ENCODE results near the gene SEC11A.
"Not testable (repeated sequence)": the region's sequence is repeated elsewhere in the genome, so short reads cannot be mapped to it uniquely, and the experiment has no call there.

Gene SEC11A

DNA sequence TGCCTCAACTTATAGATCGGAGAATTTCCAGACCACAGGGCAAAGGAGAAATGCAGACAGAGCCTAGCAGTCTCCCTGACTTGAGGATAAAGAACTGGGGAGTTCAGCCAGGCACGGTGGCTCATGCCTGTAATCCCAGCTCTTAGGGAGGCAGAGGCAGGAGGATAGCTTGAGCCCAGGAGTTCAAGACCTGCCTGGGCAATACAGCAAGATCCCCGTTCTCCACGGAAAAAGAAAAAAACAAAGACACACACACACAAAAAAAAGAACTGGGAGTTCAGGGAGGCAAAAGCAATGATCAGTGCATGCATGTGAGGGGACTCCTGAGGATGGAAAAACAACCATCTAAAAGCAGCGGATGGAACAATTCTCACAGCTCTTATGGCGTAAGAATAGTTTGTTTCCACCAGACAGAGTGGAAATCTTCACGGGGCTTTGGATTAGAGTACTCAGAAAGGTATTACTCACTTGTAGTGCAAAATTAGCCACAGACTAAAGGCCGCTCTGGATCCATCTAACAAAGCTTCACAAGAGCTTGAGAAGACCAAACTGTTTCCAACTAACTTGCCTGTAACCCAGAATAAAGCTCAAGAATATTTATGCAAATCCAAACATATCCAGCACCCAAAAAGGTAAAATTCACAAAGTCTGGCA, 16.3 kb downstream of the SEC11A start:
- TF ChIP-seq POLR2AphosphoS5 (IDR thresholded peaks at IDR 0.05; ENCODE audit: low read depth, low read length) (no peak), POLR2A (IDR thresholded peaks at IDR 0.05; ENCODE audit: low read depth, low read length) (no peak), TAF1 (IDR thresholded peaks at IDR 0.05; ENCODE audit: borderline replicate concordance, low read depth, low read length) (no peak)
- DNase-seq (ENCODE audit: insufficient read length) (no peak), FAIRE-seq (no peak)

GRCh38 chr15:84697236-84697990, 18.5 kb downstream of the SEC11A start:
- TF ChIP-seq POLR2A (IDR thresholded peaks at IDR 0.05; ENCODE audit: low read depth, low read length), result no peak
- TF ChIP-seq TAF1 (IDR thresholded peaks at IDR 0.05; ENCODE audit: borderline replicate concordance, low read depth, low read length), result no peak
- TF ChIP-seq POLR2AphosphoS5 (IDR thresholded peaks at IDR 0.05; ENCODE audit: low read depth, low read length), result no peak
- FAIRE-seq, result no peak

GRCh38 chr15:84696757-84697156, 19.2 kb downstream of the SEC11A start:
- FAIRE-seq, result no peak
- TF ChIP-seq POLR2A (IDR thresholded peaks at IDR 0.05; ENCODE audit: low read depth, low read length) (no peak), POLR2AphosphoS5 (IDR thresholded peaks at IDR 0.05; ENCODE audit: low read depth, low read length) (no peak), TAF1 (IDR thresholded peaks at IDR 0.05; ENCODE audit: borderline replicate concordance, low read depth, low read length) (no peak)
- DNase-seq (ENCODE audit: insufficient read length), result no peak

More at GRCh38 chr15:84697236-84697990, 18.5 kb downstream of the SEC11A start:
- DNase-seq (ENCODE audit: insufficient read length), result no peak

DNA sequence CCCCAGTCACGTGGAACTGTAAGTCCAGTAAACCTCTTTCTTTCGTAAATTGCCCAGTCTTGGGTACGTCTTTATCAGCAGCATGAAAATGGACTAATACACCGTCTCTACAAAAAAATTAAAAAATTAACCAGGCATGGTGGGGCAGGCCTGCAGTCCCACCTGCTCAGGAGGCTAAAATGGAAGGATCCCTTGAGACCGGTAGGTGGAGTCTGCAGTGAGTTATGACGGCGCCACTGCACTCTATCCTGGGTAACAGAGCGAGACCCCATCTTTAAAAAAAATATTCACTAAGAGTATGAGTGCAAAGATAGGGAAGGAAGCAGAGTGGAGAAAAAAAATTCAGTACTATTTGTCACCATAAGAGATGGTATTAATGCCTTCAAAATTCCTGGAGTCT, 25.6 kb downstream of the SEC11A start:
- TF ChIP-seq POLR2AphosphoS5 (IDR thresholded peaks at IDR 0.05; ENCODE audit: low read depth, low read length) (no peak), POLR2A (IDR thresholded peaks at IDR 0.05; ENCODE audit: low read depth, low read length) (no peak), TAF1 (IDR thresholded peaks at IDR 0.05; ENCODE audit: borderline replicate concordance, low read depth, low read length) (no peak)
- DNase-seq (ENCODE audit: insufficient read length), result no peak
- FAIRE-seq, result no peak

DNA sequence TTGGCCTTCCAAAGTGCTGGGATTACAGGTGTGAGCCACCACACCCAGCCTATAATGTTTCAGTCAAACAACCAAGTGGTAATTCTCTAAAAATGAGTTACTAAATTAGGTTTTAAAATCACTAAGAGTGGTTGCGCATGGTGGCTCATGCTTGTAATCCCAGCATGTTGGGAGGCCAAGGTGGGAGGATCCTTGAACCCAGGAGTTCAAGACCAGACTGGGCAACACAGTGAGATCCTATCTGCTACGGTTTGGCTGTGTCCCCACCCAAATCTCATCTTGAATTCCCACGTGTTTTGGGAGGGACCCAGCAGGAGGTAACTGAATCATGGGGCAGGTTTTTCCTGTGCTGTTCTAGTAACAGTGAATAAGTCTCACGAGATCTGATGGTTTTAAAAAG, 26.1 kb downstream of the SEC11A start:
- DNase-seq (ENCODE audit: insufficient read length) (no peak), FAIRE-seq (no peak)
- no peak for TF ChIP-seq POLR2AphosphoS5 (IDR thresholded peaks at IDR 0.05; ENCODE audit: low read depth, low read length)
- TF ChIP-seq POLR2A (IDR thresholded peaks at IDR 0.05; ENCODE audit: low read depth, low read length), result no peak
- no peak for TF ChIP-seq TAF1 (IDR thresholded peaks at IDR 0.05; ENCODE audit: borderline replicate concordance, low read depth, low read length)

DNA sequence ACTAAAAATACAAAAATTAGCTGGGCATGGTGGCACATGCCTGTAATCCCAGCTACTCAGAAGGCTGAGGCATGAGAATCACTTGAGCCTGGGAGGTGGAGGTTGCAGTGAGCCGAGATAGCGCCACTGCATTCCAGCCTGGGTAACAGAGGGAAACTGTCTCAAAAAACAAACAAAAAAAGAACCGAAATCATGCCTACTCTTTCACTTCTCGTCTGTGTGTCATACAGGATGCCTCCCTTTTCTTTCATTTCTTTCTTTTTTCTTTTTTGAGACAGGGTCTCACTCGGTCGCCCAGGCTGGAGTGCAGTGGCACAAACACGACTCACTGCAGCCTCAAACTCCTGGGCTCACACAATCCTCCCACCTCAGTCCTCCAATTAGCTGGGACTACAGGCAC, 29.5 kb downstream of the SEC11A start:
- not testable (repeated sequence) for DNase-seq (ENCODE audit: insufficient read length); FAIRE-seq

- FAIRE-seq (no peak), DNase-seq (ENCODE audit: insufficient read length) (no peak)
- TF ChIP-seq POLR2A (IDR thresholded peaks at IDR 0.05; ENCODE audit: low read depth, low read length) (no peak), TAF1 (IDR thresholded peaks at IDR 0.05; ENCODE audit: borderline replicate concordance, low read depth, low read length) (no peak), POLR2AphosphoS5 (IDR thresholded peaks at IDR 0.05; ENCODE audit: low read depth, low read length) (no peak)
Measured at GRCh38 chr15:84685304-84685703, 30.6 kb downstream of the SEC11A start.

DNA sequence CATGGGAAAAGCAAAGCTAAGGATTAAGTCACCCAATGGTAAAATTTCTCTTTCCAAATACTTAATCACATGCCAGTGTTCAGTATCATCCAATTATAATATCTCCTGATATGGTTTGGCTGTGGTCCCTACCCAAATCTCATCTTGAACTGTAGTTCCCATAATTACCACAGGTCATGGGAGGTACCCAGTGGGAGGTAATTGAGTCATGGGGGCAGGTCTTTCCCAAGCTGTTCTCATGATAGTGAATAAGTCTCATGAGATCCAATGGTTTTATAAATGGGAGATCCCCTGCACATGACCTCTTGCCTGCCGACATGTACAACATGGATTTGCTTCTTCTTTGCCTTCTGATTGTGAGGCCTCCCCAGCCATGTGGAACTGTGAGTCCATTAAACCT, 31.8 kb downstream of the SEC11A start:
- no peak for DNase-seq (ENCODE audit: insufficient read length)
- FAIRE-seq, result no peak
- no peak for TF ChIP-seq TAF1 (IDR thresholded peaks at IDR 0.05; ENCODE audit: borderline replicate concordance, low read depth, low read length)

GRCh38 chr15:84681831-84682230, 34.1 kb downstream of the SEC11A start:
- no peak for TF ChIP-seq POLR2A (IDR thresholded peaks at IDR 0.05; ENCODE audit: low read depth, low read length)
- no peak for TF ChIP-seq POLR2AphosphoS5 (IDR thresholded peaks at IDR 0.05; ENCODE audit: low read depth, low read length)
- no peak for TF ChIP-seq TAF1 (IDR thresholded peaks at IDR 0.05; ENCODE audit: borderline replicate concordance, low read depth, low read length)
- FAIRE-seq (no peak), DNase-seq (ENCODE audit: insufficient read length) (no peak)

GRCh38 chr15:84671211-84671610, 44.7 kb downstream of the SEC11A start:
- no peak for FAIRE-seq
- TF ChIP-seq POLR2AphosphoS5 (IDR thresholded peaks at IDR 0.05; ENCODE audit: low read depth, low read length), result no peak
- TF ChIP-seq POLR2A (IDR thresholded peaks at IDR 0.05; ENCODE audit: low read depth, low read length), result no peak
- no peak for TF ChIP-seq TAF1 (IDR thresholded peaks at IDR 0.05; ENCODE audit: borderline replicate concordance, low read depth, low read length)

DNA sequence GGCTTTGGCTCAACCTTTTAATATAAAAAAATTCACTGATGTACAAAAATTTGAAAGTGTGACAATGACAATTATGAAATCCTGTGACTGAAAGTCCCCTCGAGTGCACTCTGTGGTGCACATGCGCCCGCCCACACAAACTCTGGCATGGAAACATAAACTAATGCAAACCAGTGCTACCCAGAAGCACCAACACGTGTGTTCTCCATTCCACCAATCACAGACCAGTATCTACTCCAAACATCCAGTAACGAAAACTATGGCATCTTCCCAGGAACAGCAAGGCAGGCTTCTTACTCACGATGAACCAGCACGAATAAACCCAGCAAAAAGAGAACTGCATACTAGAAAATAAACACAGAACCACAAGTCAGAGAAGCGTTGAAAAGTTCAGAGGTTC, 46.2 kb downstream of the SEC11A start:
- FAIRE-seq (no peak), DNase-seq (ENCODE audit: insufficient read length) (no peak)

More at GRCh38 chr15:84671211-84671610, 44.7 kb downstream of the SEC11A start:
- DNase-seq (ENCODE audit: insufficient read length), result no peak

GRCh38 chr15:84668221-84668982, 47.5 kb downstream of the SEC11A start:
- TF ChIP-seq POLR2A (IDR thresholded peaks at IDR 0.05; ENCODE audit: low read depth, low read length), result no peak
- no peak for TF ChIP-seq POLR2AphosphoS5 (IDR thresholded peaks at IDR 0.05; ENCODE audit: low read depth, low read length)
- TF ChIP-seq TAF1 (IDR thresholded peaks at IDR 0.05; ENCODE audit: borderline replicate concordance, low read depth, low read length), result no peak
- DNase-seq (ENCODE audit: insufficient read length), result no peak
- no peak for FAIRE-seq

More for the DNA sequence above, 46.2 kb downstream of the SEC11A start:
- no peak for TF ChIP-seq POLR2A (IDR thresholded peaks at IDR 0.05; ENCODE audit: low read depth, low read length)
- no peak for TF ChIP-seq POLR2AphosphoS5 (IDR thresholded peaks at IDR 0.05; ENCODE audit: low read depth, low read length)
- TF ChIP-seq TAF1 (IDR thresholded peaks at IDR 0.05; ENCODE audit: borderline replicate concordance, low read depth, low read length), result no peak
